Motor neuron (in vitro differentiated cells): Measurements from ENCODE around the gene CDK9. TPM values are rescaled to one million over a fixed set of nuclear protein-coding genes. Genes with fewer than 3 reads are reported as not detected.

Experiments used
- ATAC-seq, 8 experiments: fragments of 200-7000 bp; cut with Tn5 transposase; replicated peaks in 6 of 8; 2 replicates each; pipeline ENCODE4 v1.8.0; 2021; ENCODE audit warnings: mild to moderate bottlenecking in 8 of 8, moderate library complexity in 8 of 8
- H3K27ac ChIP-seq, 2 donors: fragments of 250-450 bp; sonication (Bioruptor Pico); 2 replicates each; pipeline ENCODE4 v1.9.0; 2021; ENCODE audit warnings: antibody characterized with exemption in 2 of 2, mild to moderate bottlenecking in 2 of 2, moderate library complexity in 1 of 2
- H3K4me1 ChIP-seq, 2 donors: fragments of 250-450 bp; sonication (Bioruptor Pico); replicated peaks in 1 of 2; 2 replicates each; pipeline ENCODE4 v1.6.1; 2021; ENCODE audit warnings: antibody characterized with exemption in 2 of 2, mild to moderate bottlenecking in 2 of 2, moderate library complexity in 1 of 2
- H3K4me3 ChIP-seq, 5 donors: fragments of 250-450 bp; sonication (Bioruptor Pico); 2 replicates each; pipeline ENCODE4 v1.9.0; 2021; ENCODE audit warnings: antibody characterized with exemption in 5 of 5, mild to moderate bottlenecking in 5 of 5, moderate library complexity in 4 of 5
- WGBS, 10 experiments: fragments of 450-650 bp; shearing (Covaris generic); methylation state at CpG; one replicate each; pipeline ENCODE4 v1.0.0; 2022; 5-methylcytosine and 5-hydroxymethylcytosine counted together
- in situ Hi-C, 9 experiments: fragments of 400-800 bp; cut with MboI; loops; one replicate each; pipeline ENCODE4 v1.15.0; 2021; ENCODE audit warnings: low sequenced_read_pairs in 9 of 9, low pct_unique_long_range_greater_than_20kb in 2 of 9; ENCODE audit not compliant: unreplicated experiment in 9 of 9
- total RNA-seq, 8 experiments: library from RNA; unstranded; fragments of 300-600 nt; gene quantifications; 2 replicates each; pipeline versions ENCODE4 v1.2.3 to v1.2.4, GENCODE V29; 2022

CDK9 gene
- total RNA-seq, 8 experiments from 2014 or later, result 20.1 to 48.7 (median 29.8) TPM

DNA sequence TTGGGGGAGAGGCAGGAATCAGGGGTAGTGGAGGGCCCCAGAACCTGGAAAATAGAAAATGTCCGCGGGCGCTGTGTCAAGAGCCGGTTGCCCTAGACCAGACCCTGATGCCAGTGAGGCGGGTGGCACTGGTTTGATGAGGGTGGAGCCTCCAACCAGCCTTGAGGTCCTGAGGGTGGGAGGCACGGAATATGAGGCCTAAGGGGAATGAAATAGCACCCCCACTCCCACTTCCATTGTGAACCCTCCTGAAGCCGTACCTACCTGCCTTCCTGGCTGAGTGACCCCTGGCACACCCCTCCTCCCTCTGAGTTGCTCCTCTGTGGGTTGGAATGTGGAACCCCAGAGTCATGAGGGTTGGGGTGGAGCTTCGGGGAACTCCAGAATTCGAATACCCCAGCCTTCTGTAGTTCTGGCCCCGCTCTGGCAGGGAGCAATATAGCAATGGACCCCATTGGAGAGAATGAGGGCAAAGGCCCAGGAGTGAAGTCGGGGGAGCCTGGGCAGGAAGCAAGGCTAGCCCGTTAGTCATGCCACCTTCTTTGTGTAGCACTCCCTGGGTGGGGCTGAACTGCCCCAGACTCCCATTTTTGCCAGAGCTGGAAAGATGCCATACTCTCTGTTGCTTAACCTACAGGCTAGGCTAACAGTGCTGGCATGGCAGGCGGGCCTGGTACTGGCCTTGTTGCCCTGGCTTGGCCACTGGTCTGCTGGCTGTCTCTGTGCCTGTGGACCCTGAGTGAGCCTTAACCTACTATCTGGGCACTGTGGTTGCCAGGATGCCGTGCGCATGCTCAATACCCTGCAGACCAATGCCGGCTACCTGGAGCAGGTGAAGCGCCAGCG lies 17.9 kb downstream of the CDK9 start:
- in situ Hi-C loops, result no loop called here
- Histone ChIP-seq H3K27ac (peak overlapping the region; percentile 79 to 87), H3K4me3 (peak overlapping the region; percentile 51 to 89 (median 82)), H3K4me1 (peaks cover 14 to 16% of the 10 kb centered on the region in 2 donors)
- ATAC-seq, result peak in 5 of 8 experiments; percentile 2 to 7 (median 4)
- 0 to 100% (median 71%) methylated on average over 1 to 6 of the region's 18 CpGs; no CpG with 5 or more reads in 5 of the 10 experiments for WGBS, 10 experiments

DNA sequence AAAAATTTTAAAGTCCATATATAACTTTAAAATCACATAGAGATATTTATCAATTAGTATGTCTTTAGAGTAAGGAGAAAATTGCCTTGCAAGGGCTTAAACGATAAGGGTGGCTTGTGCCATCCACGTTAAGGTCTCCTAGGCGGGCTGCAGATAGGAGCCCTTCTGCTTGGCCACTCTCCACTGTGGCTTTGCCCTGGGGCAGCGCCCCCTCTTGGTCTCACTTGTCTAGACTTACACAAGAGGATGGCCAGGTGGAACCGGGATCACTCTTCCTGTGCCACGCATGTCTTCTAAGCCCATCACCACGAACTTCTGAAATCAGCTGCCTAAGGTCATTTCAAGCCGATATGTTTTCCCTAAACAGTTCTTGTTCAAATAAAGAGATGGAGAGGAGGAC lies 19.8 kb downstream of the CDK9 start:
- WGBS, 10 experiments, result 40 to 87% (median 75%) methylated on average over 1 to 8 of the region's 8 CpGs; no CpG with 5 or more reads in 2 of the 10 experiments
- in situ Hi-C loops, result no loop called here

DNA sequence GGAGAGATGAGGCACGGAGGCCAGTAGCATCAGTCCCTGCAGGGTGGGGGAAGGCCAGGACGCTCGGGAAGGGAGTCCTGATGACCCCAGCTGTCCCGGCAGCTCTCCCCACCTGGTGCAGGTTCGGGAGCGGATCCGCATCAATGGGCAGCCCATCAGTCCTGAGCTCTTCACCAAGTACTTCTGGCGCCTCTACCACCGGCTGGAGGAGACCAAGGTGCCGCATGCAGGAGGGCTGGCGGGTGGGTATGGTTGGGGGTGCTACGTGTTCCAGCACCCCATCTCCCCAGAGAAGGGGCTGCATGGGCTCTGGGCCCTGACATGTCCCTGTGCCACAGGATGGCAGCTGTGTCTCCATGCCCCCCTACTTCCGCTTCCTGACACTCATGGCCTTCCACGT lies 21.0 kb downstream of the CDK9 start:
- H3K4me1 ChIP-seq, result peaks cover 21% of the 10 kb centered on the region in 2 donors
- no peak for ATAC-seq
- 100% methylated on average over 2 of the region's 14 CpGs; no CpG with 5 or more reads in 9 of the 10 experiments for WGBS, 10 experiments
- H3K4me3 ChIP-seq, result no peak overlapping the region
- H3K27ac ChIP-seq, result no peak overlapping the region
- in situ Hi-C loops, result no loop called here

More for the DNA sequence above, 19.8 kb downstream of the CDK9 start:
- Histone ChIP-seq H3K27ac (no peak overlapping the region), H3K4me1 (peaks cover 22% of the 10 kb centered on the region in 2 donors), H3K4me3 (no peak overlapping the region)
- ATAC-seq, result no peak

DNA sequence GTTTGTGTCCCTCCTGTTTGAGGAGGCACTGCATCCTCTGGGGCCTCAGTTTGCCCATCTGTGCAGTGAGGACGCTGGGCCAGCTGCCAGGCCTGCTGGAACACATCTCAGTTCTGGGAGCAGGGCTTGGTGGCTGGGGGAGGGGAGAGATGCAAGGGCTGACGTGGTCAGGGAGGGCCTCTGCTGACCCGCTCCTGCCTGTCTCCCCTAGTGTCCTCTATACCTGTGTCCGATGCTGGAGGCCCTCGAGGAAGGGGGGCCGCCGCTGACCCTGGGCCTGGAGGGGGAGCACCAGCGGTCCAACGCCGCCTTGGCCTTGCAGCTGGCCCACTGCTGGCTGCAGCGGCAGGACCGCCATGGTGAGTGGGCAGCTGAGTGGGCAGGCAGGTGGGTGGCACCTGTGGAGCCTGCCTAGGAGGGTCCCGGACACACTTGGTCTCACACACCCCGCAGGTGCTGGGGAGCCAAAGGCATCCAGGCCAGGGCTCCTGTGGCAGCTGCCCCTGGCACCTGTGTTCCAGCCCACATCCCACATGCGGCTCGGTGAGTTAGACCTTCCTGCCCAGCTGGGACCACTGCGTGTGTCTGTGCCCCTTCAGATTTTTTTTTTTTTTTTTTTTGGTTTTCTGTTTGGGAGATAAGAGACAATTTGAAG lies 22.6 kb downstream of the CDK9 start:
- H3K27ac ChIP-seq, result no peak overlapping the region
- in situ Hi-C loops, result no loop called here
- 80 to 100% (median 97%) methylated on average over 1 to 7 of the region's 17 CpGs; no CpG with 5 or more reads in 5 of the 10 experiments for WGBS, 10 experiments
- H3K4me1 ChIP-seq, result peaks cover 15% of the 10 kb centered on the region in 2 donors
- peak in 3 of 8 experiments; percentile 3 to 8 (median 4) for ATAC-seq
- H3K4me3 ChIP-seq, result no peak overlapping the region

DNA sequence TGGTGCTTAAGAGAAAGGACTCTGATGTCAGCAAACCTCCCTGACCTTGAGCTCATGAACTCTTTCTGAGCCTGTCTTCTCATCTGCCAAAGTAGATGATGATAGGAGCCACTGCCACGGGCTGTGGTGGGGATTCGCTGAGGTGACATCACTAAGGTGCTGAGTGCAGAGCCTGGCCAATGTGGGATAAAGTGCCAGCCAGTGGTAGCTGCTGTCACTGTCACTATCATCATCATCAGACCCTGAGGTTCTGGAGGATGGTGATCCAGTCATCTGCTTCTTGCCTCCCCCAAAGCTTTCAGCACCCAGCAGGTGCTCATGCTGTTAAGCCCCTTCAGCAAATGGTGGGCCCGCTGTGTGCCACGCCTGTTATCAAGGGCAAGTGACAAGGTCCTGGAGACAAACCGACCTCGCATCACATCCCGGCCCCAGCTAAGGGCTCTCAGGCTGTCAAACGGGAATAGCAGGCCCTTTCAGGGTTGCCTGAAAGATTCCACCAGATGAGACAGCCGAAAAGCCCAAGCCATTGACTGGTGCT lies 23.2 kb downstream of the CDK9 start:
- peak in 5 of 8 experiments; percentile 31 to 79 (median 53) for ATAC-seq
- Histone ChIP-seq H3K4me1 (peaks cover 9 to 10% of the 10 kb centered on the region in 2 donors), H3K27ac (no peak overlapping the region), H3K4me3 (no peak overlapping the region)
- in situ Hi-C loops, result no loop called here
- WGBS, 10 experiments, result 50 to 80% (median 59%) methylated on average over 1 to 5 of the region's 9 CpGs; no CpG with 5 or more reads in 4 of the 10 experiments

DNA sequence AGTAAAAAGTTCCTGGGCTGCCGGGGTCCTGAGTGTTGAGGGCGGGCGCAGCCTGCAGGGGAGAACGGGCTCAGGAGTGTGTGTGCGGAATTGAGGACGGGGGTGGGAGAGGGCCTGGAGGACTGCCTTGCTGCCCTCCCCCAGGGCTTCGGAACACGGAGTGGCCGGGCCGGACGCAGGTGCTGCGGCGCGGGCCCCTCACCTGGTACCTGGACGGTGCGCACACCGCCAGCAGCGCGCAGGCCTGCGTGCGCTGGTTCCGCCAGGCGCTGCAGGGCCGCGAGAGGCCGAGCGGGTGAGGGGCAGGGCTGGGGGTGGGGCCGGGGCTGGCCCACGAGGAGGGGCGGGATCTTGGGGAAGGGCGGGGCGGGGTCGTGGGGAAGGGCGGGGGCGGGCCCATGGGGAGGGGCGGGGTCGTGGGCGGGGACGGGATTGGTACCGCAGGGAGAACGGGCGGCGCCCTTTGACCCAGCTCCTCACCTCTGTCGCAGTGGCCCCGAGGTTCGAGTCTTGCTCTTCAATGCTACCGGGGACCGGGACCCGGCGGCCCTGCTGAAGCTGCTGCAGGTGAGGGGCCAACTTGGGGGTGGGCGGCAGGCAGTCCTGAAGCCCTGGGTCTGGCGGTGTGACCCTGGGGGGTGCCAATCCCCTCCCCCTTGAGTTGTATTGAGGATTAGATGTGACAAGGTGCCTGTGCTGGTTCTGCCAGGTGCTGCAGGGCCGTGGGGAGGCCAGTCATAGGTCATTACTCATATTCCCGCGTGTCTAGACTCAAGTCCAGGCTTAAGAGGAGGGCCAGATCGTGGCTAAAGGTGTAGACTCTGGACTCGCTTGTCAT lies 23.9 kb downstream of the CDK9 start:
- H3K4me3 ChIP-seq, result no peak overlapping the region
- H3K27ac ChIP-seq, result no peak overlapping the region
- in situ Hi-C loops, result no loop called here
- H3K4me1 ChIP-seq, result peaks cover 6 to 8% of the 10 kb centered on the region in 2 donors
- WGBS, 10 experiments, result 80 to 92% (median 90%) methylated on average over 1 to 6 of the region's 57 CpGs; no CpG with 5 or more reads in 5 of the 10 experiments
- peak in 7 of 8 experiments; percentile 42 to 76 (median 59) for ATAC-seq

DNA sequence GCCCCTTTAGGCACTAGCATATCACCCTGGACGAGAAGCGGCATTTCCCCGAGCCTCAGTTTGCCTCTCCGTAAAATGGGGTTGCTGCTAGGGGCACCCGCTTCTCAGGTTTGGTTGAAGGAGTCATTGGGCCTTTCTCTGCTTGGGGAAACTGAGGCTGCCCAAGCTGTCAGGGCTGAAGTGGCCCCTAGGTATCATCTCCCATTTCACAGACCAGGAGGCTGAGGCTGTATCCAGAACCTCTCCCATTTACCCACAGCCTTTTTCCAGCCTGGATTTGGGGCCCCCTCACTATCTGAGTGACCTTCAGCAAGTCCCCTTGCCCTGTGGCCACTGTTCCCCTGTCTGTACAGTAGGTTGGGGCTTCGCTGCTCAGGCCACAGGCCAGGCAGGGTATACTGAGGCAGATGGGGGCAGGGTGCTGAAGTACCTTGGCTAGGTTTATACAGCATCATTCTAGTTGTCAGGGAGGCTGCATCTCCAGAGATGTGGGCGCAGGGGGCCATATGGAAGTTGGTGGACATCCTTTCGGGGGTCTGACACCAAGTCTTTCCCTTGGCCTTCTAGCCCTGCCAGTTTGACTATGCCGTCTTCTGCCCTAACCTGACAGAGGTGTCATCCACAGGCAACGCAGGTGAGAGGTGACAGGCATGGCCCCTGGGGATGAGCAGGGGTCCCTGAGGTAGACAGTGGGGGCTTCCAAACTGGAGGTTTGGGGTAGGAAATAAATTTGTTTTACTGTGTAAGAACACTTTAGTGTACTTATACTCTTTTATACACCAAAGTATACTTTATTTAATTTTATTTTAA lies 24.7 kb downstream of the CDK9 start:
- in situ Hi-C loops, result no loop called here
- H3K4me1 ChIP-seq, result peaks cover 6 to 8% of the 10 kb centered on the region in 2 donors
- no peak overlapping the region for H3K27ac ChIP-seq
- WGBS, 10 experiments, result 87 to 100% (median 92%) methylated on average over 2 to 7 of the region's 10 CpGs; no CpG with 5 or more reads in 6 of the 10 experiments
- ATAC-seq, result no peak
- H3K4me3 ChIP-seq, result no peak overlapping the region

DNA sequence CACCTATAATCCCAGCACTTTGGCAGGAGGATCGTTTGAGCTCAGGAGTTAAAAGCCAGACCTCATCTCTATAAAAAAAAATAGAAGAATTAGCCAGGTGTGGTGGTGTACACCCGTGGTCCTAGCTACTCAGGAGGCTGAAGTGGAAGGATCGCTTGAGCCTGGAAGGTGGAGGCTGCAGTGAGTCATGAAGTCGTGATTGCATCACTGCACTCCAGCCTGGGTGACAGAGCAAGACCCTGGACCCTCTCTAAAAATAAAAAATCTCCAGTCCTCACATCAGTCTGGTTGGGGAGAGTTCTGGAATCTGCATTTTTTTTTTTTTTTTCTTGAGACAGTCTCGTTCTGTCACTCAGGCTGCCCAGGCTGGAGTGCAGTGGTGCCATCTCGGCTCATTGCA lies 26.2 kb downstream of the CDK9 start:
- WGBS, 10 experiments, result 63 to 100% (median 94%) methylated on average over 1 to 6 of the region's 6 CpGs; no CpG with 5 or more reads in 1 of the 10 experiments
- Histone ChIP-seq H3K27ac (no peak overlapping the region), H3K4me3 (no peak overlapping the region), H3K4me1 (peaks cover 6 to 8% of the 10 kb centered on the region in 2 donors)
- in situ Hi-C loops, result no loop called here
- ATAC-seq, result no peak

DNA sequence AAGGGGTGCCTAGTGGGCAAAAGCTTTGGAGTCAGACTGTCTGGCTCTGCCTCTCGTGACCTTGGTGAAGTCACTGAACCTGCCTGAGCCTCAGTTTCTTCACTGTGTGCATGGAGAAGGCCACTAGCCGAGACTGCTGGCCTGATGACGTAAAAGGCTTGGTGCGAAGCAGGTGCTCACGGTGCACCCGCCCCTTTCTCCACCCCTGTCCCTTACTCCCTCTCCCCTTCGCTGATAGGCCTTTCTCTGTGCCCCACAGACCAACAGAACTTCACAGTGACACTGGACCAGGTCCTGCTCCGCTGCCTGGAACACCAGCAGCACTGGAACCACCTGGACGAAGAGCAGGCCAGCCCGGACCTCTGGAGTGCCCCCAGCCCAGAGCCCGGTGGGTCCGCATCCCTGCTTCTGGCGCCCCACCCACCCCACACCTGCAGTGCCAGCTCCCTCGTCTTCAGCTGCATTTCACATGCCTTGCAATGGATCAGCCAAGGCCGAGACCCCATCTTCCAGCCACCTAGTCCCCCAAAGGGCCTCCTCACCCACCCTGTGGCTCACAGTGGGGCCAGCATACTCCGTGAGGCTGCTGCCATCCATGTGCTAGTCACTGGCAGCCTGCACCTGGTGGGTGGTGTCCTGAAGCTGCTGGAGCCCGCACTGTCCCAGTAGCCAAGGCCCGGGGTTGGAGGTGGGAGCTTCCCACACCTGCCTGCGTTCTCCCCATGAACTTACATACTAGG lies 27.3 kb downstream of the CDK9 start:
- Histone ChIP-seq H3K4me1 (peaks cover 6 to 11% of the 10 kb centered on the region in 2 donors), H3K27ac (no peak overlapping the region), H3K4me3 (no peak overlapping the region)
- 40 to 100% (median 87%) methylated on average over 1 to 3 of the region's 19 CpGs; no CpG with 5 or more reads in 4 of the 10 experiments for WGBS, 10 experiments
- no peak for ATAC-seq
- in situ Hi-C loops, result no loop called here

DNA sequence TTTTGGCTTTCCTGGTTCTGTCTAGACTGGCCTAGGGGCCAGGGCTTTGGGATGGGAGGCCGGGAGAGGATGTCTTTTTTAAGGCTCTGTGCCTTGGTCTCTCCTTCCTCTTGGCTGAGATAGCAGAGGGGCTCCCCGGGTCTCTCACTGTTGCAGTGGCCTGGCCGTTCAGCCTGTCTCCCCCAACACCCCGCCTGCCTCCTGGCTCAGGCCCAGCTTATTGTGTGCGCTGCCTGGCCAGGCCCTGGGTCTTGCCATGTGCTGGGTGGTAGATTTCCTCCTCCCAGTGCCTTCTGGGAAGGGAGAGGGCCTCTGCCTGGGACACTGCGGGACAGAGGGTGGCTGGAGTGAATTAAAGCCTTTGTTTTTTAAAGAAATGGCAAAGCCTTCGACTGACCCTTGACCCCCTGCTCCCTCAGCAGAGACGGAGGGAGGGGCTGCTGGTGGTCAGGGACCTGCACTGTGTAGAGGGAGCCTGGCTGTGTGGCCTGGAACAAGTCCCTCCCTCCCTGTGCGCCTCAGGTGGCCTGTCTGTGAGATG lies 27.9 kb downstream of the CDK9 start:
- Histone ChIP-seq H3K4me3 (no peak overlapping the region), H3K4me1 (peaks cover 6 to 11% of the 10 kb centered on the region in 2 donors), H3K27ac (no peak overlapping the region)
- no peak for ATAC-seq
- in situ Hi-C loops, result no loop called here
- 60 to 83% (median 63%) methylated on average over 1 to 3 of the region's 9 CpGs; no CpG with 5 or more reads in 5 of the 10 experiments for WGBS, 10 experiments
